ENCODE results near the gene DNAJC5G.

Gene DNAJC5G

GRCh38 chr2:27306136-27306535, 30.9 kb downstream of the DNAJC5G start:
- DNase-seq (ENCODE audit: extremely low spot score), result no peak
- ChIA-PET CTCF (interaction anchor here (1.1 to 10.7 kb wide), 4 partner anchors 8 to 24 kb away, joined by 3 to 138 read pairs (median 18); partner anchors contain the start of genes MPV17 and TRIM54), POLR2A (no interaction called here)
- no peak for TF ChIP-seq CTCF (IDR thresholded peaks at IDR 0.05; ENCODE audit: control extremely low read depth, extremely low read depth, low read depth, missing control alignments)

GRCh38 chr2:27306573-27307286, 31.5 kb downstream of the DNAJC5G start:
- POLR2A ChIA-PET, result no interaction called here
- CTCF ChIA-PET, result interaction anchor here (1.1 to 5.7 kb wide), 2 partner anchors 11 to 16 kb away, joined by 3 to 33 read pairs; partner anchors contain the start of gene MPV17
- TF ChIP-seq CTCF (IDR thresholded peaks at IDR 0.05; ENCODE audit: control extremely low read depth, extremely low read depth, low read depth, missing control alignments), result peak; percentile 21
- peak; percentile 49 for DNase-seq (ENCODE audit: extremely low spot score)

- ChIA-PET CTCF (no interaction called here), POLR2A (no interaction called here)
- no peak for DNase-seq (ENCODE audit: extremely low spot score)
- TF ChIP-seq CTCF (IDR thresholded peaks at IDR 0.05; ENCODE audit: control extremely low read depth, extremely low read depth, low read depth, missing control alignments), result no peak
These were observed 32.0 kb downstream of the DNAJC5G start for GRCh38 chr2:27307287-27307544.

GRCh38 chr2:27307545-27308358, 32.5 kb downstream of the DNAJC5G start:
- ChIA-PET CTCF (no interaction called here), POLR2A (no interaction called here)
- no peak for TF ChIP-seq CTCF (IDR thresholded peaks at IDR 0.05; ENCODE audit: control extremely low read depth, extremely low read depth, low read depth, missing control alignments)
- no peak for DNase-seq (ENCODE audit: extremely low spot score)

- DNase-seq (ENCODE audit: extremely low spot score), result no peak
- ChIA-PET CTCF (interaction anchor here (3.7 kb wide), 1 partner anchor 30 kb away, joined by 14 read pairs; no protein-coding TSS in a partner anchor), POLR2A (no interaction called here)
- TF ChIP-seq CTCF (IDR thresholded peaks at IDR 0.05; ENCODE audit: control extremely low read depth, extremely low read depth, low read depth, missing control alignments), result no peak
These were observed 33.2 kb downstream of the DNAJC5G start, which contains the start of gene UCN for GRCh38 chr2:27308359-27308881. TSS of gene UCN (minus strand) at chr2:27308445. CDS start at chr2:27307895, 550 bp downstream.

- ChIA-PET CTCF (interaction anchor here (0.9 to 3.7 kb wide), 2 partner anchors 10 to 31 kb away, joined by 3 to 14 read pairs; no protein-coding TSS in a partner anchor), POLR2A (no interaction called here)
- no peak for TF ChIP-seq CTCF (IDR thresholded peaks at IDR 0.05; ENCODE audit: control extremely low read depth, extremely low read depth, low read depth, missing control alignments)
- DNase-seq (ENCODE audit: extremely low spot score), result no peak
These were observed 34.4 kb downstream of the DNAJC5G start for GRCh38 chr2:27309651-27310050.
